Panc1 (cell line): ENCODE data around the gene SEZ6L.

Experiments
- POLR2AphosphoS5 ChIP-seq: IDR thresholded peaks from 2 replicates; pipeline ENCODE4 v1.6.1; 2012; ENCODE audit warnings: mild to moderate bottlenecking, low read depth, low read length, moderate library complexity
- SIN3A ChIP-seq: IDR thresholded peaks from 2 replicates; pipeline ENCODE4 v1.6.1; 2012; ENCODE audit warnings: low read depth, mild to moderate bottlenecking, low read length, moderate library complexity, borderline replicate concordance; ENCODE audit not compliant: insufficient read depth
- TF ChIP-seq, protein P1 (sequence below): fragments of 450-650 bp; IDR thresholded peaks from 2 replicates; pipeline ENCODE4 v1.5.1; 2017; ENCODE audit warnings: mild to moderate bottlenecking
- TF ChIP-seq, protein P2 (sequence below), 2 experiments: IDR thresholded peaks; 2 replicates each; pipeline ENCODE4 v1.6.1; 2011 to 2012; ENCODE audit warnings: low read depth in 2 of 2, control low read depth in 1 of 2, low read length in 1 of 2, mild to moderate bottlenecking in 1 of 2, moderate library complexity in 1 of 2; ENCODE audit not compliant: insufficient read depth in 1 of 2

DNA sequence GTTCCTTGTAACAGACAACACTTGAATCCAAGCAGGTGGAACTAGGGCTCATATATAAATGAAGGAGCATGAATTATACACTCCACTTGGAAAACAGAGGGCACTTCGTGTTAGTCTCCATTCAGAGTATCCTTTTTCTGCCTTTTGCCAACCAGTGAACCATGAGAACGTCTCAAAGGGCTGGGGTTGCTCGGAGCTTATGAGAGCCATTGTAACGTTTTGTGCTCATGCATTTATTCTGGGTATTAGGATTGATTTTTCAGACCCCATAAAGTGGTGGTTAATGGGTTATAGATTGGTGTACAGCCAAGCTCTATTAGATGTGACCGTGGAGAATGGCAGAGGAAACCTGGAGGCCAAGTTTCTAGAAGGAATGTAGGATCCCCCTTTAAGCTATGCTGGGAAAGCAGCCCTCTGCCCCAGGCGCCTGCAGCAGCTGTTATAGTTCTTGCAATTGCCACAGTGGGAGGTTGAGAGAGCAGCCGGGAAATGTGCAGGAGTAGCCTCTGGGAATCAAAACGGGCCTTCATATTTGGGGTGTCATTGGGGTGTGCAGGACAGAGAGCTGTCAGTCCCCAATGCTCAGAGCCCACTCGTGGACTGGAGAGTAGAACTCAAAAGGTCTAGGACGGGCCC, 205.2 kb downstream of the SEZ6L start:
- TF ChIP-seq, protein P1, sequence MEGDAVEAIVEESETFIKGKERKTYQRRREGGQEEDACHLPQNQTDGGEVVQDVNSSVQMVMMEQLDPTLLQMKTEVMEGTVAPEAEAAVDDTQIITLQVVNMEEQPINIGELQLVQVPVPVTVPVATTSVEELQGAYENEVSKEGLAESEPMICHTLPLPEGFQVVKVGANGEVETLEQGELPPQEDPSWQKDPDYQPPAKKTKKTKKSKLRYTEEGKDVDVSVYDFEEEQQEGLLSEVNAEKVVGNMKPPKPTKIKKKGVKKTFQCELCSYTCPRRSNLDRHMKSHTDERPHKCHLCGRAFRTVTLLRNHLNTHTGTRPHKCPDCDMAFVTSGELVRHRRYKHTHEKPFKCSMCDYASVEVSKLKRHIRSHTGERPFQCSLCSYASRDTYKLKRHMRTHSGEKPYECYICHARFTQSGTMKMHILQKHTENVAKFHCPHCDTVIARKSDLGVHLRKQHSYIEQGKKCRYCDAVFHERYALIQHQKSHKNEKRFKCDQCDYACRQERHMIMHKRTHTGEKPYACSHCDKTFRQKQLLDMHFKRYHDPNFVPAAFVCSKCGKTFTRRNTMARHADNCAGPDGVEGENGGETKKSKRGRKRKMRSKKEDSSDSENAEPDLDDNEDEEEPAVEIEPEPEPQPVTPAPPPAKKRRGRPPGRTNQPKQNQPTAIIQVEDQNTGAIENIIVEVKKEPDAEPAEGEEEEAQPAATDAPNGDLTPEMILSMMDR: no peak
- TF ChIP-seq, protein P2, sequence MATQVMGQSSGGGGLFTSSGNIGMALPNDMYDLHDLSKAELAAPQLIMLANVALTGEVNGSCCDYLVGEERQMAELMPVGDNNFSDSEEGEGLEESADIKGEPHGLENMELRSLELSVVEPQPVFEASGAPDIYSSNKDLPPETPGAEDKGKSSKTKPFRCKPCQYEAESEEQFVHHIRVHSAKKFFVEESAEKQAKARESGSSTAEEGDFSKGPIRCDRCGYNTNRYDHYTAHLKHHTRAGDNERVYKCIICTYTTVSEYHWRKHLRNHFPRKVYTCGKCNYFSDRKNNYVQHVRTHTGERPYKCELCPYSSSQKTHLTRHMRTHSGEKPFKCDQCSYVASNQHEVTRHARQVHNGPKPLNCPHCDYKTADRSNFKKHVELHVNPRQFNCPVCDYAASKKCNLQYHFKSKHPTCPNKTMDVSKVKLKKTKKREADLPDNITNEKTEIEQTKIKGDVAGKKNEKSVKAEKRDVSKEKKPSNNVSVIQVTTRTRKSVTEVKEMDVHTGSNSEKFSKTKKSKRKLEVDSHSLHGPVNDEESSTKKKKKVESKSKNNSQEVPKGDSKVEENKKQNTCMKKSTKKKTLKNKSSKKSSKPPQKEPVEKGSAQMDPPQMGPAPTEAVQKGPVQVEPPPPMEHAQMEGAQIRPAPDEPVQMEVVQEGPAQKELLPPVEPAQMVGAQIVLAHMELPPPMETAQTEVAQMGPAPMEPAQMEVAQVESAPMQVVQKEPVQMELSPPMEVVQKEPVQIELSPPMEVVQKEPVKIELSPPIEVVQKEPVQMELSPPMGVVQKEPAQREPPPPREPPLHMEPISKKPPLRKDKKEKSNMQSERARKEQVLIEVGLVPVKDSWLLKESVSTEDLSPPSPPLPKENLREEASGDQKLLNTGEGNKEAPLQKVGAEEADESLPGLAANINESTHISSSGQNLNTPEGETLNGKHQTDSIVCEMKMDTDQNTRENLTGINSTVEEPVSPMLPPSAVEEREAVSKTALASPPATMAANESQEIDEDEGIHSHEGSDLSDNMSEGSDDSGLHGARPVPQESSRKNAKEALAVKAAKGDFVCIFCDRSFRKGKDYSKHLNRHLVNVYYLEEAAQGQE (IDR thresholded peaks at IDR 0.05; ENCODE audit: insufficient read depth in 1 of 2, low read depth in 2 of 2, low read length in 1 of 2): no peak
- no peak for TF ChIP-seq POLR2AphosphoS5
- no peak for TF ChIP-seq SIN3A
